DND-41 (cell line): Measurements from ENCODE around the gene KRT80.

ENCODE experiments used
- ATAC-seq: fragments of 200-7000 bp; cut with Tn5 transposase; 3 replicates; pipeline ENCODE4 v1.9.1; 2021; ENCODE audit warnings: low read depth; ENCODE audit not compliant: insufficient read depth
- DNase-seq: peaks from one replicate; pipeline ENCODE4 v3.0.0-alpha.2; 2020
- H2AFZ ChIP-seq: 2 replicates; pipeline ENCODE4 v1.6.0; 2012; ENCODE audit warnings: low read depth, low read length
- H3K27ac ChIP-seq: 2 replicates; pipeline ENCODE4 v1.5.1; 2012; ENCODE audit warnings: low read length, inconsistent platforms
- H3K27me3 ChIP-seq: fragments of 200-600 bp; sonication (generic); 2 replicates; pipeline ENCODE4 v1.6.0; 2012; ENCODE audit warnings: low read length, mild to moderate bottlenecking, inconsistent platforms; ENCODE audit not compliant: insufficient read depth, poor library complexity
- H3K36me3 ChIP-seq: 2 replicates; pipeline ENCODE4 v1.5.1; 2012; ENCODE audit warnings: low read length, inconsistent platforms; ENCODE audit not compliant: insufficient read depth
- H3K4me1 ChIP-seq: 2 replicates; pipeline ENCODE4 v1.5.1; 2012; ENCODE audit warnings: mild to moderate bottlenecking, low read length; ENCODE audit not compliant: insufficient read depth
- H3K4me2 ChIP-seq: 2 replicates; pipeline ENCODE4 v1.6.0; 2012; ENCODE audit warnings: mild to moderate bottlenecking, moderate library complexity, low read length, inconsistent platforms; ENCODE audit not compliant: insufficient read depth
- H3K4me3 ChIP-seq, 2 experiments: fragments of 200-600 bp in 1 of 2; shearing (Covaris generic) in 1 of 2; 2 replicates each; pipeline ENCODE4 v1.5.1; 2012 to 2016; ENCODE audit warnings: inconsistent platforms in 2 of 2, low read length in 2 of 2, mild to moderate bottlenecking in 2 of 2, low read depth in 1 of 2, moderate library complexity in 1 of 2
- H3K79me2 ChIP-seq: 2 replicates; pipeline ENCODE4 v1.6.0; 2012; ENCODE audit warnings: low read length, inconsistent platforms; ENCODE audit not compliant: insufficient read depth
- H3K9ac ChIP-seq: 2 replicates; pipeline ENCODE4 v1.6.0; 2012; ENCODE audit warnings: low read depth, mild to moderate bottlenecking, inconsistent platforms, low read length, moderate library complexity
- H3K9me3 ChIP-seq: 2 replicates; pipeline ENCODE4 v1.5.1; 2012; ENCODE audit warnings: low read length, moderate library complexity, mild to moderate bottlenecking, inconsistent platforms; ENCODE audit not compliant: insufficient read depth, severe bottlenecking
- H4K20me1 ChIP-seq: 2 replicates; pipeline ENCODE4 v1.6.0; 2012; ENCODE audit warnings: low read length; ENCODE audit not compliant: insufficient read depth
- EZH2 ChIP-seq: IDR thresholded peaks from 3 replicates; pipeline ENCODE4 v1.6.1; 2012; ENCODE audit warnings: borderline replicate concordance, low read depth, mild to moderate bottlenecking, moderate library complexity, low read length, inconsistent platforms; ENCODE audit not compliant: severe bottlenecking
- TF ChIP-seq, protein P1 (sequence below): IDR thresholded peaks from 2 replicates; pipeline ENCODE4 v1.5.1; 2012; ENCODE audit warnings: borderline replicate concordance, low read length, moderate library complexity, mild to moderate bottlenecking; ENCODE audit not compliant: poor library complexity, severe bottlenecking; ENCODE audit errors: extremely low read depth

Gene KRT80

GRCh38 chr12:52146822-52147366 is 44.9 kb downstream of the KRT80 start:
- Histone ChIP-seq H3K36me3 (no peaks in the 10 kb centered on the region), H3K9me3 (no peaks in the 10 kb centered on the region), H3K27ac (no peak overlapping the region), H3K27me3 (no peaks in the 10 kb centered on the region), H3K9ac (no peak overlapping the region), H3K4me3 (no peak overlapping the region), H2AFZ (no peak overlapping the region), H3K4me1 (no peaks in the 10 kb centered on the region), H3K4me2 (no peak overlapping the region), H3K79me2 (no peaks in the 10 kb centered on the region), H4K20me1 (no peaks in the 10 kb centered on the region; the same call in 1 of the 2 replicates)
- DNase-seq (no peak), ATAC-seq (no peak)
- TF ChIP-seq EZH2: no peak
- TF ChIP-seq, protein P1, sequence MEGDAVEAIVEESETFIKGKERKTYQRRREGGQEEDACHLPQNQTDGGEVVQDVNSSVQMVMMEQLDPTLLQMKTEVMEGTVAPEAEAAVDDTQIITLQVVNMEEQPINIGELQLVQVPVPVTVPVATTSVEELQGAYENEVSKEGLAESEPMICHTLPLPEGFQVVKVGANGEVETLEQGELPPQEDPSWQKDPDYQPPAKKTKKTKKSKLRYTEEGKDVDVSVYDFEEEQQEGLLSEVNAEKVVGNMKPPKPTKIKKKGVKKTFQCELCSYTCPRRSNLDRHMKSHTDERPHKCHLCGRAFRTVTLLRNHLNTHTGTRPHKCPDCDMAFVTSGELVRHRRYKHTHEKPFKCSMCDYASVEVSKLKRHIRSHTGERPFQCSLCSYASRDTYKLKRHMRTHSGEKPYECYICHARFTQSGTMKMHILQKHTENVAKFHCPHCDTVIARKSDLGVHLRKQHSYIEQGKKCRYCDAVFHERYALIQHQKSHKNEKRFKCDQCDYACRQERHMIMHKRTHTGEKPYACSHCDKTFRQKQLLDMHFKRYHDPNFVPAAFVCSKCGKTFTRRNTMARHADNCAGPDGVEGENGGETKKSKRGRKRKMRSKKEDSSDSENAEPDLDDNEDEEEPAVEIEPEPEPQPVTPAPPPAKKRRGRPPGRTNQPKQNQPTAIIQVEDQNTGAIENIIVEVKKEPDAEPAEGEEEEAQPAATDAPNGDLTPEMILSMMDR: no peak

GRCh38 chr12:52146089-52146821 is 45.6 kb downstream of the KRT80 start:
- no peak overlapping the region for H3K9ac ChIP-seq
- no peak overlapping the region for H3K4me2 ChIP-seq

DNA sequence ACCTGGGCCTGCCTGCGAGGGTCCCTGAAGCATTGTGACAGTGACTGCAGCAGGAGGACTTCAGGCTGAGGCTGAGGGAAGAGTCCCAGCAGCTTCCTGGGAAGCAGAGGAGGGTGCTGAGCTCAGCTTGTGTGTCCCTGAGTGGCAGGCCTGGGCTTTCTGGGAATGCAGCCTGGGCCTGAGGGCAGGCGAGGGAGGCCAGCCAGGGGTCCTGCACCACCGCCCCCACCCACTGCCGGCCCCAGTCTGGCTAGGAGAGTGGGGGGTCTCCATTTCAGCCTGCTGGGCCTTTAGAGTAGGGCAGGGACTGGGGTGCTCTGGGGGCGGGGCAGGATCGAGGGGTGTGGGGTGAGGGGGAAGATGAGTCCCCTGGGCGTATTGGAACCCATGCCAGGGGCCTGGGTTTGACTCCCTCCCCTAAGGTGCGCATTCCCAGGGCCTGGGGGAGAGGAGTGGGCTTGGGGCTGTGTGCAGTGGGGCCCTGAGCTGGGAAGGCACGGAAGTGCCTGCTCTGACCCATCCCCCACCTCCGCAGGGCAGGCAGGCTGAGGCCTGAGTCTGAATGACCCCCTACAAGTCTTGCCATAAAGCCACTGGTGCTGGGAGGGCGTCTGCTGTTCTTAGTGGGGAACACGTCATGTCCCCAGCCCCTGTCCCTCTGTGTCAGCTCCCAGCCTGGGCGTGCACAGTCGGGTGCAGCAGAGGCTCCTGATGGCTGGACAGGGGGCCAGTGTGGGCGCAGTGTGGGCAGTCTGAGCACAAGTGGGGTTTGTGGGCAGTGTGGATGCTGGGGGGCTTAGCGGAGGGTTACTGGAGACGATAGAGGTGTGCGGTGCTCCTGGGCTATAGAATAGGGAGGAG is 46.4 kb downstream of the KRT80 start:
- H3K27me3 ChIP-seq: peaks cover 3% of the 10 kb centered on the region
- H3K79me2 ChIP-seq: no peaks in the 10 kb centered on the region
- peaks cover 3% of the 10 kb centered on the region; the same call in 1 of the 2 replicates for H4K20me1 ChIP-seq
- H2AFZ ChIP-seq: no peak overlapping the region
- TF ChIP-seq, protein P1: no peak
- no peak for TF ChIP-seq EZH2
- H3K36me3 ChIP-seq: no peaks in the 10 kb centered on the region
- H3K9ac ChIP-seq: no peak overlapping the region
- H3K27ac ChIP-seq: no peak overlapping the region
- no peak overlapping the region for H3K4me2 ChIP-seq
- no peaks in the 10 kb centered on the region for H3K4me1 ChIP-seq
- H3K4me3 ChIP-seq: no peak overlapping the region
- H3K9me3 ChIP-seq: no peaks in the 10 kb centered on the region
- ATAC-seq: no peak
- no peak for DNase-seq

More at GRCh38 chr12:52146089-52146821, 45.6 kb downstream of the KRT80 start:
- Histone ChIP-seq H2AFZ (no peak overlapping the region), H3K27ac (no peak overlapping the region), H3K4me3 (no peak overlapping the region), H3K4me1 (no peaks in the 10 kb centered on the region), H3K36me3 (no peaks in the 10 kb centered on the region), H3K79me2 (no peaks in the 10 kb centered on the region), H3K27me3 (no peaks in the 10 kb centered on the region), H4K20me1 (no peaks in the 10 kb centered on the region; the same call in 1 of the 2 replicates), H3K9me3 (no peaks in the 10 kb centered on the region)
- DNase-seq (no peak), ATAC-seq (no peak)
- TF ChIP-seq EZH2: no peak

GRCh38 chr12:52144512-52145227 is 47.1 kb downstream of the KRT80 start:
- H3K79me2 ChIP-seq: no peaks in the 10 kb centered on the region
- H3K27me3 ChIP-seq: peaks cover 5% of the 10 kb centered on the region
- no peak overlapping the region for H3K27ac ChIP-seq
- H3K4me3 ChIP-seq: no peak overlapping the region
- H3K4me1 ChIP-seq: no peaks in the 10 kb centered on the region
- H3K36me3 ChIP-seq: no peaks in the 10 kb centered on the region
- no peak overlapping the region for H3K9ac ChIP-seq
- no peak overlapping the region for H3K4me2 ChIP-seq
- H2AFZ ChIP-seq: no peak overlapping the region
- no peak for DNase-seq
- TF ChIP-seq EZH2: no peak
- TF ChIP-seq, protein P1: no peak
- ATAC-seq: no peak
- peaks cover 6% of the 10 kb centered on the region; the same call in 1 of the 2 replicates for H4K20me1 ChIP-seq
- H3K9me3 ChIP-seq: no peaks in the 10 kb centered on the region
